HUDEP-2 (cell line): ENCODE results near the gene CCDC60.

Experiments used
- DNase-seq, 76 experiments: peaks; one replicate each; lab custom pipeline; 2025; ENCODE audit not compliant: unreplicated experiment in 76 of 76; lab: John Stamatoyannopoulos, UW

The CCDC60 gene

GRCh38 chr12:119432949-119433348, 98.4 kb downstream of the CCDC60 start:
- DNase-seq: no peak

DNA sequence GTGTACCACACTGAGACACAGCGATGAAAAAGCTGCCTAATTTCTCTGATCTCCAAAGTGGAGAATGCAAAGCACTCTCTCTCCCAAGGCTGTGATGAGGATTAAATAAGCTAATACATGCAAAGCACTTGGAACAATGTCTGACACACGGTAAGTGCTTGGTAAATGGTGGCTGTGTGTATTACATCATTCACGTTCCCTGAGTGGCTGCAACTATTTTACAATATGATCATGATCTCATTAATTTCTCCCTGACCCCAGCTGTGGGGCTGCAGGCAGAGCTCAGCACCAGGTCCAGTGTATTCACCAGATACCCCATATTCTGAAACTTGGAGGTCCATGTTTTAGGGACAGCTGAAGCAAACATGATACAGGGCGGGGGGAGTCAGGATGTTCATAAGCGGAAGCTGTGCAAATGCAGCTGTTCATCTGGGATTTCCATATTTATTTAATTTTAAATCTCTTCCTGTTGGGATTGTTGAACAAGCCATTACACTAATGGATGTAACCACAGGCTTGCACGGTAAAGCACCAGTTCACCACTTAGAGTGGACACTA, 106.4 kb downstream of the CCDC60 start:
- DNase-seq: no peak

GRCh38 chr12:119444462-119445044, 110.0 kb downstream of the CCDC60 start:
- peak in 64 of 76 experiments; percentile 3 to 69 (median 38) for DNase-seq

GRCh38 chr12:119446459-119446858, 111.9 kb downstream of the CCDC60 start:
- no peak for DNase-seq

DNA sequence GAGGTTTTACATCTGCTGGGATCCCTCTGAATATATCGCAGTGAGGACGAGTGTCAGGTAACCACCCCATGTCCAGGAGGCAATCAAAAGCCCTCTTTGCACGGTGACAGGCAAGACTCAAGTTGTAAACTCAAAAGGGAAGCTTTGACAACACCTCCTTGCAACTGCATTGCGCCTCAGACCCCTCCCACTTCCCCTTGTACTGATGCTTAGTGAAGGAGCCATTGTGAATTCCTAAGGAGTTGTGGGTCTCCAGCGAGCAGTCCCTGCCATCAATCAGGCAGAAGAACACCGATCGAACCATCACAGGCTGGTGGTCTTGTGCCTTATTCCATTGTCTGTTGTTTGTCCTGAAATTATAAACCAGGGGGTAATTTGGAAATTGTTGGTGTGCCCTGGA, 112.6 kb downstream of the CCDC60 start:
- DNase-seq: no peak

GRCh38 chr12:119447618-119448017, 113.1 kb downstream of the CCDC60 start:
- DNase-seq: no peak

DNA sequence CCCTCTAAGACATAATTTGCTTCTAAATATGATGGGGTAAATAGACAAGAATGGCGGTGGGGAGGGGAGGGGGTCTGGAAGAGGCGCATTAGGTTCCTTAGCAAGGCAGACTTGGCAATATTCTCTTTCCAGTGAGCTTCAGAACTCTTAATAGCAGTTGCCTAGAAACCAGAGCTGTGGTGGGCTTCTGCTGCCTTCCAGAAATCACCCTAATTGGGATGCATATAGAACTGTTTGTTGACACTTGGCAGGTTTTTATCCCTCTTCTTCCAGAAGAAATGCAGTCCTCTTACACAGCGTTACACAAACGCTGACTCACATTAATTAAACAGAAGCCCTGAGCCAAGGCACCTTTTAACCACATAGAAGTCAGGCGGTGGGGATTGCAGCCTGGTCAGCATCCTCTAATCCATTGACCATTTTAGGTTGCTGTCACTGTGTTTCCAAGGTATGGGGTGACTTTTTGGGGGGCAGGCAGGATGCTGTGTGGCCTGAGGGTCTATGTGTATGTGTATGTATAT, 114.1 kb downstream of the CCDC60 start:
- no peak for DNase-seq

GRCh38 chr12:119450771-119451170, 116.2 kb downstream of the CCDC60 start:
- no peak for DNase-seq

DNA sequence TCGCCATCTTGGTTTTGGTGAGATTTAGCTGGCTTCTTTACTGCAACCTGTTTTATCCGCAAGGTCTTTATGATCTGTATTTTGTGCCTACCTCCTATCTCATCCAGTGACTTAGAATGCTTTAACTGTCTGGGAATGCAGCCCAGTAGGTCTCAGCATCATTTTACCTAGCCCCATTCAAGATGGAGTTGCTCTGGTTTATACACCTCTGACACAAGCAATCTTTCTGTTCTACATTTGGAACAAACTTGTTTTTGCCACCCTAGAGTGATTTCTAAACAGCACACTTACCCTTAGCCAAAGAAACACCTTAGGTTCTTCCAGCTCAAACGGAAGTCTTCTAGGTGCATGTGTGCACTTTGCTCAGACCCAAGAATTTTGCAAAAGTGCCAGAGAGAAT, 122.3 kb downstream of the CCDC60 start:
- DNase-seq: no peak

- no peak for DNase-seq
Observed at GRCh38 chr12:119457271-119457670, 122.7 kb downstream of the CCDC60 start.

DNA sequence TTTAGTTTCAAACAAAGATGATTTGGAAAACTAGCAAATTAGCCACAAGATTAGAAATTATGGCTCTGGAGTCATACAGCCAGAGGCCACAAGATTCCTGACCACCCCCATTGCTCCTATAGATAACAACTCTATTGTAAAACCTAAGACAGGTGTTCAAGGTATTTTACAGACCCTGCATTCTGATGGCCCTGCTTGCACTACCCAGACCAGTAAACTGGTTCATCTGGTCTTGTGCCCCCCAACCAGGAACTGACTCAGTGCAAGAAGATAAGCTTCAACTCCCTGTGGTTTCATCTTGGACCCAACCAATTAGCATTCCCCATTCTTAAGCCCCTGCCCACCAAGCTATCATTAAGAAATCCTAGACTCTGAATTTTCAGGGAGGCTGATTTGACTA, 125.0 kb downstream of the CCDC60 start:
- DNase-seq: no peak

GRCh38 chr12:119460876-119461275, 126.3 kb downstream of the CCDC60 start:
- no peak for DNase-seq

DNA sequence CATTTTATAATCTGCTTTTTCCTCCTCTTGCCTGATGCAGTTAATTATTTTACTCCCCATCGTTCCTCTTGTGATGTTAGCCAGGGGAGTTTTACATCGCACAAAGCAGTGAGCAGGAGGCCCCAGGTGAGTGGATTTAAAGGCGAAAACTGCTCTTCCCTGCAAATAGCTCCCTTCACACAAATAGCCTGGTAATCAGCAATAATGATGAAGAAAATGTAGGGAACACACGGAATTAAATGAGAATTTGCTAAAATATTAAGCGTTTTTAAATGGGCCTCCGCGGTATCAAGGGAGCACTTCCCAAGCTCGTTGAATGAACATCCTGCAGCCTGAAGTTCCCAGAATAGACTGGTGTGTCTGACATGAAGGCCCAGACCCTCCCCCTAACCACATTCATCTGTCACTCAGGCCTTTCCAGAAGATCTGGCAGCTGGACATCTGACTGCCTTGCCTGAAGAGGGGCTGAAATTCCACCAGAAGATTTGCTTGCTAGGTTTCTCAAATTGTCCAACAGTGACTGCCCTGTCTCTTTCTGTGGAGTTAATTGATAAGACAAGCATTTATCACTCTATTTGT, 127.2 kb downstream of the CCDC60 start:
- DNase-seq: no peak

- no peak for DNase-seq
Observed at GRCh38 chr12:119463211-119463926, 128.8 kb downstream of the CCDC60 start.

DNA sequence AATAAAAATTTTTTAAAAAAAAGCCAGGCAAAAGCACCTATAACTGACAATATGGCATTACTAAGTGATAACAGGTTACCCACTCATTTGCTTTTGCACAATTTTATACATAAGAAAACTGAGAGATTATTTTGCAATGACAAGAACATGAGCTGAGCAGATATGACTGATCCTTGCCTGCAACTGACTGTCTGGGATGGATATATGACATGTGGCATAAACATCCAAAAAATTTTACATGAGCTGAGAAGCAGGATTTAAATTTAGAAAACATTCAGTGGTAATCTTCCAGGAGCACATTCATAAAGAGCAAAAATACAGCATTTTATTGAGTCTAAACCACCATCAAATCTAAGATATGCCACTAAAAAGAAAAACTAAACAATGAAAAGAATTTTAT, 133.8 kb downstream of the CCDC60 start:
- DNase-seq: no peak

DNA sequence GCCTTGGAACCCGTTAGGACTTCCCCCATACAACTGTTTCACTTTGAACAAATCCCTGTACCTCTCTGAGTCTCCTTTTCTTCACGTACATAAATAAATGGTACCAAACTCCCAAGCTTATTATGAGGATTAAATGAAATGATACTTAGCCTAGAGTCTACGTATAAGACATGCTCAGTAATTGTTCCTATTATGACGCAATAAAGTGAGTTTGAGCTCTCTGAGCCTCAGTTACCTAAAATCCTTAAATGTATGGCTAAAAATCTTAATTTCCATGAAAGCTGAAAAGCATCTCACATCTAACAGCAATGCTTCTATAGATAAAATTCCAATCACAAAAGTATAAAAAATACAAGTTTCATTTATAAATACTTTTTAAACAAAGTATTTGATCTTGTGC, 141.1 kb downstream of the CCDC60 start:
- DNase-seq: no peak

DNA sequence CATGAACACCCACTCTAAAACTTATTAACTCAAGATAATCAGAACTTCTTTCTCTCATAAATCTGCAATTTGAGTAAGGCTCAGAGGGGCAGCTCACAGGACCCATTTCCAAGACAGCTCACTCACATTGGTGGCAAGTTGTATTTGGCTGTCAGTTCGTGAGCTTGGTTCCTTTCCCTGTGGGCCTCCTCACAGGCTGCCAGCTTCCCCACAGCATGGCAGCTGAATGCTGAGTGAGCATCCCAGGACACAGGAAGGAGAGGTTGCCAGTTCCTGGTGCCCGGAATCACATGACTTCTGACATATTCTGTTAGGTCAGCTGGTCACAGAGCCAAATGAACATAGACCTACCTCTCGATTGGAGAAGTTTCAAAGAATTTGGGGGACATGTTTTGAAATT, 142.4 kb downstream of the CCDC60 start:
- DNase-seq: no peak

DNA sequence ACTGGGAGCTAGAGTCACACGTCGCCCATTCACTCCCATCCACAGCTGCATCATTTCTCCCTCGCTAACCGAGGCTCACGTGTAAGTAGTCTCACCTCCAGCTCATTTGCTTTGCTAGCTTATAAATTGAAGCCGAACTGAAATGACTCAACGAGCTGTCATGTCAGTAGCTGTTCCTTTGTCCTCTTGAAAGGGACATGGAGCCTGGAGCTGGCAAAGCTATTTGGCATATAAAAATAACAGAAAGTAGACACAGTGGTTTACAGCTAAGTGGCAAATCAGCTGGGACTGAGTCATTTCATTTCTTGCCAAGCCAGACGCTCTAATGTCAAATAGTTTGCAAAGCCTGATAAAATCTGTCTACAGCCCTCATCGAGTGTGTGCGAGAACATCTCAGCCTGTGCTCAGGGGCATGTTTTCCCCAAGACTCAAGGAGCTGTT, 144.6 kb downstream of the CCDC60 start:
- no peak for DNase-seq

- no peak for DNase-seq
Observed at GRCh38 chr12:119480551-119480950, 146.0 kb downstream of the CCDC60 start.

DNA sequence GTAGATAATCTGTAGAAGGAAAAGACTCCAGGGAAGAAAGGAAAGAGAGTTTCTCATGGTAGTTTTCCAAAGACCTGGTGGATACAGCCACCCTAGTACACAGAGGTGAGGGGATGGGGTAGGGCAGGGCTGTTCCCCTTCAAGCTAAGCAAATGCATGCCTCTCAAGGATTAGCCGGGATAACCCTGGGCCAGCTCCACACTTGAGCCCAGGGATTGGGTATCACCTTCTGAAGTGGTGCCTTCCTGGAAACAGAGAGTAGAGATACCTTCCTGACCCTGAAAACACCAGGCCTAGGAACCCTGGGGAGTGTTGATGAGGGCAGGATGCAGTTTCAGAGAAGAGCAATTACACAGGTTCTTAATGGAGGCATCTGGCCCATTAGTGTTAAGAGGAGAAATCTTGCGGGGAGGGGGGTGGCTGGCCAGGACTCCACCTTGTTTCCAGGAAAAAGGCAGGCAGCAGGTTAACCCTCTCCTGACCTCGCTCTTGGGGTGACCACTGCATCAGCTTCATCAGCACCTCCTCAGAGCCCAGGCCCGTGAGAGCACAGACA, 152.1 kb downstream of the CCDC60 start:
- no peak for DNase-seq

DNA sequence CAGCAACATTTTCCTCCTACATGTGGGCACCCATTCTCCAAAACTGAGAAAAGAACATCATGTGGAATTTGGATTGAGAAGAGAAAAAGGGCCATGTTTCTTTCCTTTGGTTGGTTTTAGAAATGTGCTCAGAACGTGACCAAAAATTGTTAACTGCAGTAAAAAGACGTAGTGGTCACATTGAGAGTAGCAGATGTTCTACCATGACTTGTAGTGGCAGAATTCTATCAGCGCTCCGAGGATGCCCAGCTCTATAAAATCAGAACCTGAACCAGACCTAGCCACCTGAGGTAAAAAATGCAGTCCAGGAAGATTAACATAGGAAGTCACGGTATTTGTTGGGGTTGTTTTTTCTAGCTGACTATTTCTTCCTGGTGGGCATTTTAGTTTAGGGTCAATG, 157.3 kb downstream of the CCDC60 start:
- DNase-seq: no peak
